H9 (cell line): ENCODE results near the gene LRRC74B. TPM values are rescaled to one million over a fixed set of nuclear protein-coding genes. Genes with fewer than 3 reads are reported as not detected.

Experiments
- DNase-seq: peaks from one replicate; pipeline ENCODE4 v3.0.0-alpha.2; 2017
- H2AFZ ChIP-seq: one replicate; pipeline ENCODE4 v1.6.1; 2013; ENCODE audit warnings: mild to moderate bottlenecking, low read length, control low read depth, moderate library complexity
- H2AK5ac ChIP-seq: 2 replicates; pipeline ENCODE4 v1.6.1; 2013; ENCODE audit warnings: low read length, control low read depth, mixed read lengths; ENCODE audit not compliant: insufficient read length
- H2BK120ac ChIP-seq: one replicate; pipeline ENCODE4 v1.6.1; 2013; ENCODE audit warnings: low read depth, mild to moderate bottlenecking, low read length, control low read depth, inconsistent platforms; ENCODE audit not compliant: poor library complexity, severe bottlenecking
- H2BK12ac ChIP-seq: 2 replicates; pipeline ENCODE4 v1.6.1; 2013; ENCODE audit warnings: low read length, control low read depth, mixed read lengths, low read depth; ENCODE audit not compliant: insufficient read length
- H2BK15ac ChIP-seq: 2 replicates; pipeline ENCODE4 v1.6.1; 2013; ENCODE audit warnings: low read depth, low read length, control low read depth
- H2BK20ac ChIP-seq: one replicate; pipeline ENCODE4 v1.6.1; 2013; ENCODE audit warnings: low read depth, mild to moderate bottlenecking, low read length, control low read depth, inconsistent platforms; ENCODE audit not compliant: poor library complexity, severe bottlenecking
- H2BK5ac ChIP-seq: 2 replicates; pipeline ENCODE4 v1.6.1; 2013; ENCODE audit warnings: low read length, control low read depth, mixed read lengths; ENCODE audit not compliant: insufficient read length
- H3K14ac ChIP-seq: 2 replicates; pipeline ENCODE4 v1.6.1; 2013; ENCODE audit warnings: low read length, control low read depth; ENCODE audit not compliant: insufficient read depth
- H3K18ac ChIP-seq: 2 replicates; pipeline ENCODE4 v1.6.1; 2013; ENCODE audit warnings: low read depth, mild to moderate bottlenecking, mixed read lengths, low read length, control low read depth; ENCODE audit not compliant: insufficient read length
- H3K23ac ChIP-seq: 2 replicates; pipeline ENCODE4 v1.6.1; 2013; ENCODE audit warnings: low read length, control low read depth, mixed read lengths, low read depth; ENCODE audit not compliant: insufficient read length
- H3K23me2 ChIP-seq: 2 replicates; pipeline ENCODE4 v1.6.1; 2013; ENCODE audit warnings: low read depth, mild to moderate bottlenecking, mixed read lengths, low read length, control low read depth; ENCODE audit not compliant: insufficient read length, poor library complexity, severe bottlenecking
- H3K27ac ChIP-seq: 2 replicates; pipeline ENCODE4 v1.5.1; 2013; ENCODE audit warnings: low read length, control low read depth, mixed read lengths, low read depth; ENCODE audit not compliant: insufficient read length
- H3K27me3 ChIP-seq: 2 replicates; pipeline ENCODE4 v1.6.1; 2013; ENCODE audit warnings: low read length, control low read depth, inconsistent platforms; ENCODE audit not compliant: insufficient read depth
- H3K4ac ChIP-seq: 2 replicates; pipeline ENCODE4 v1.6.1; 2013; ENCODE audit warnings: low read depth, mild to moderate bottlenecking, control low read depth, inconsistent platforms, low read length, moderate library complexity
- H3K4me1 ChIP-seq: 2 replicates; pipeline ENCODE4 v1.6.1; 2013; ENCODE audit warnings: low read length, control low read depth, inconsistent platforms; ENCODE audit not compliant: insufficient read depth
- H3K4me2 ChIP-seq: 2 replicates; pipeline ENCODE4 v1.6.1; 2013; ENCODE audit warnings: low read length, control low read depth, mixed read lengths; ENCODE audit not compliant: insufficient read length, insufficient read depth
- H3K56ac ChIP-seq: 2 replicates; pipeline ENCODE4 v1.6.1; 2013; ENCODE audit warnings: low read depth, mild to moderate bottlenecking, mixed read lengths, low read length, control low read depth; ENCODE audit not compliant: insufficient read length
- H3K79me1 ChIP-seq: 2 replicates; pipeline ENCODE4 v1.6.1; 2013; ENCODE audit warnings: low read depth, mild to moderate bottlenecking, moderate library complexity, low read length, control low read depth, inconsistent platforms; ENCODE audit not compliant: insufficient read depth, poor library complexity, severe bottlenecking
- H3K79me2 ChIP-seq: 2 replicates; pipeline ENCODE4 v1.6.1; 2013; ENCODE audit warnings: low read length, control low read depth, inconsistent platforms; ENCODE audit not compliant: insufficient read depth
- H3K9ac ChIP-seq: 2 replicates; pipeline ENCODE4 v1.6.1; 2013; ENCODE audit warnings: low read length, control low read depth, mixed read lengths; ENCODE audit not compliant: insufficient read length; ENCODE audit errors: extremely low read depth
- H3K9me3 ChIP-seq: one replicate; pipeline ENCODE4 v1.6.1; 2013; ENCODE audit warnings: low read depth, low read length, inconsistent platforms; ENCODE audit not compliant: control insufficient read depth
- H3T11ph ChIP-seq: one replicate; pipeline ENCODE4 v1.6.1; 2013; ENCODE audit warnings: mild to moderate bottlenecking, low read length, control low read depth, inconsistent platforms
- H4K20me1 ChIP-seq: one replicate; pipeline ENCODE4 v1.6.1; 2013; ENCODE audit not compliant: control insufficient read depth, insufficient read length, insufficient read depth
- H4K5ac ChIP-seq: 2 replicates; pipeline ENCODE4 v1.6.1; 2013; ENCODE audit warnings: low read depth, mild to moderate bottlenecking, mixed read lengths, low read length, control low read depth; ENCODE audit not compliant: insufficient read length
- H4K8ac ChIP-seq: replicated peaks from 2 replicates; pipeline ENCODE4 v1.6.1; 2013; ENCODE audit warnings: low read length, control low read depth, mixed read lengths, low read depth; ENCODE audit not compliant: insufficient read length
- H4K91ac ChIP-seq: 2 replicates; pipeline ENCODE4 v1.6.1; 2013; ENCODE audit warnings: low read depth, mild to moderate bottlenecking, moderate library complexity, mixed read lengths, low read length, control low read depth; ENCODE audit not compliant: insufficient read length
- H3K27ac Mint-ChIP-seq, 3 experiments: 2 replicates in 2 of 3; 3 replicates in 1 of 3; pipeline ENCODE4 v1.8.0; 2020 to 2021; ENCODE audit warnings: mixed read lengths in 3 of 3, mild to moderate bottlenecking in 1 of 3, moderate library complexity in 1 of 3
- H3K27me3 Mint-ChIP-seq: 2 replicates; pipeline ENCODE4 v1.8.0; 2021; ENCODE audit warnings: low read depth, mild to moderate bottlenecking, moderate library complexity, mixed read lengths
- H3K36me3 Mint-ChIP-seq, 3 experiments: 2 replicates in 2 of 3; 3 replicates in 1 of 3; pipeline ENCODE4 v1.8.0; 2020 to 2021; ENCODE audit warnings: low read depth in 3 of 3, mixed read lengths in 3 of 3; ENCODE audit not compliant: insufficient read depth in 1 of 3
- H3K4me1 Mint-ChIP-seq, 2 experiments: 2 replicates each; pipeline ENCODE4 v1.8.0; 2020; ENCODE audit warnings: mixed read lengths in 2 of 2
- H3K4me3 Mint-ChIP-seq, 2 experiments: 2 replicates in 1 of 2; 3 replicates in 1 of 2; pipeline ENCODE4 v1.8.0; 2020 to 2021; ENCODE audit warnings: mild to moderate bottlenecking in 2 of 2, mixed read lengths in 2 of 2, moderate library complexity in 1 of 2
- H3K9me3 Mint-ChIP-seq, 2 experiments: 2 replicates in 1 of 2; 3 replicates in 1 of 2; pipeline ENCODE4 v1.8.0; 2020; ENCODE audit warnings: mild to moderate bottlenecking in 2 of 2, mixed read lengths in 2 of 2, moderate library complexity in 1 of 2
- CTCF ChIP-seq: fragments of 200-600 bp; sonication (generic); conservative IDR thresholded peaks from 3 replicates; pipeline ENCODE4 v1.8.0; 2021; ENCODE audit warnings: antibody characterized with exemption, mild to moderate bottlenecking
- WGBS: extraction: QIAGEN DNeasy Blood & Tissue Kit; methylation state at CpG from one replicate; pipeline ENCODE4 v1.1.7; 2013; ENCODE audit warnings: missing lambda C conversion rate, low lambda C conversion rate, mixed read lengths; ENCODE audit not compliant: insufficient read length; ENCODE audit errors: extremely low coverage; 5-methylcytosine and 5-hydroxymethylcytosine counted together
- long read RNA-seq: library from polyadenylated mRNA; unstranded; transcript quantifications from one replicate; pipeline ENCODE4 v2.0.0, GENCODE V29; 2020
- total RNA-seq: library from RNA; stranded (reverse); gene quantifications from 2 replicates; pipeline ENCODE4 v1.2.1, GENCODE V29; 2021

The LRRC74B gene
- not detected in 2 replicates for total RNA-seq
- long read RNA-seq: 0 reads

- peak; percentile 97 for DNase-seq
- Histone ChIP-seq H3K9me3 (no peaks in the 10 kb centered on the region), H3K79me1 (no peaks in the 10 kb centered on the region), H2AK5ac (no peak within 1 kb of the TSS), H3K4me2 (peak within 1 kb of the TSS; percentile 63), H3K79me2 (no peaks in the 10 kb centered on the region), H4K91ac (no peak within 1 kb of the TSS), H2BK20ac (no peak within 1 kb of the TSS), H3K27me3 (no peaks in the 10 kb centered on the region), H2BK15ac (no peak within 1 kb of the TSS), H2BK120ac (no peak within 1 kb of the TSS), H3K18ac (peak within 1 kb of the TSS; percentile 18), H2BK12ac (no peak within 1 kb of the TSS), H3K23me2 (peaks cover 4% of the 10 kb centered on the region), H4K8ac (no peak within 1 kb of the TSS), H3K14ac (no peak within 1 kb of the TSS), H3K9ac (no peak within 1 kb of the TSS), H4K20me1 (no peaks in the 10 kb centered on the region), H3K56ac (no peak within 1 kb of the TSS), H3T11ph (no peak within 1 kb of the TSS), H4K5ac (no peak within 1 kb of the TSS), H2AFZ (no peak within 1 kb of the TSS), H3K27ac (no peak within 1 kb of the TSS), H3K4me1 (no peaks in the 10 kb centered on the region), H2BK5ac (no peak within 1 kb of the TSS), H3K23ac (no peak within 1 kb of the TSS), H3K4ac (no peak within 1 kb of the TSS)
- Mint-ChIP-seq H3K27ac (peak within 1 kb of the TSS; percentile 59 to 97 (median 81); a peak in 5 of 7 replicates), H3K4me1 (peaks cover 15 to 17% of the 10 kb centered on the region in 2 experiments), H3K27me3 (peaks cover 27% of the 10 kb centered on the region), H3K4me3 (peak within 1 kb of the TSS; percentile 79 to 92), H3K9me3 (no peaks in the 10 kb centered on the region), H3K36me3 (no peaks in the 10 kb centered on the region)
- WGBS: no CpG with 5 or more reads among the region's 47 CpGs
- no peak for TF ChIP-seq CTCF
Observed at GRCh38 chr22:21045585-21046294, at the start of gene LRRC74B. TSS of gene LRRC74B (plus strand) at chr22:21045946. CDS start at chr22:21045987, 41 bp downstream.
